ENCODE results near the gene SASH1.

- TF ChIP-seq POLR2A (IDR thresholded peaks at IDR 0.05; ENCODE audit: low read length) (no peak), GATA1 (IDR thresholded peaks at IDR 0.05; ENCODE audit: low read depth, low read length) (no peak)
These were observed 36.8 kb downstream of the SASH1 start for GRCh38 chr6:148379481-148379880.
